Body of pancreas (tissue), 4 donors: ENCODE results near the gene NIBAN1.

ENCODE experiments used
- CTCF ChIP-seq, 7 experiments: fragments of 450-650 bp in 4 of 7; fragments of 200-600 bp in 3 of 7; sonication (generic) in 3 of 7; IDR thresholded peaks; one replicate each; pipeline ENCODE4 v1.5.1; 2016 to 2019; ENCODE audit warnings: antibody characterized with exemption in 7 of 7
- POLR2A ChIP-seq, 3 donors: fragments of 450-650 bp; IDR thresholded peaks; one replicate each; pipeline ENCODE4 v1.6.1; 2016; ENCODE audit warnings: antibody characterized with exemption in 3 of 3, mild to moderate bottlenecking in 2 of 3

GRCh38 chr1:184929711-184930202 is 44.6 kb downstream of the NIBAN1 start:
- TF ChIP-seq POLR2A (IDR thresholded peaks at IDR 0.05): no peak
- TF ChIP-seq CTCF (IDR thresholded peaks at IDR 0.05): no peak
